Activated CD8-positive, alpha-beta memory T cell treated with anti-CD3 and anti-CD28 coated beads, Interleukin-2, amount 50 U/mL, for 24 hours (primary cell): Measurements from ENCODE around the gene UBE2D1.
A peak's percentile ranks its signal among the peaks of the same experiment; 100 is the strongest.

Experiments
- DNase-seq: peaks from one replicate; pipeline ENCODE4 v3.0.0-alpha.2; 2020; ENCODE audit errors: extremely low read depth

The UBE2D1 gene

DNA sequence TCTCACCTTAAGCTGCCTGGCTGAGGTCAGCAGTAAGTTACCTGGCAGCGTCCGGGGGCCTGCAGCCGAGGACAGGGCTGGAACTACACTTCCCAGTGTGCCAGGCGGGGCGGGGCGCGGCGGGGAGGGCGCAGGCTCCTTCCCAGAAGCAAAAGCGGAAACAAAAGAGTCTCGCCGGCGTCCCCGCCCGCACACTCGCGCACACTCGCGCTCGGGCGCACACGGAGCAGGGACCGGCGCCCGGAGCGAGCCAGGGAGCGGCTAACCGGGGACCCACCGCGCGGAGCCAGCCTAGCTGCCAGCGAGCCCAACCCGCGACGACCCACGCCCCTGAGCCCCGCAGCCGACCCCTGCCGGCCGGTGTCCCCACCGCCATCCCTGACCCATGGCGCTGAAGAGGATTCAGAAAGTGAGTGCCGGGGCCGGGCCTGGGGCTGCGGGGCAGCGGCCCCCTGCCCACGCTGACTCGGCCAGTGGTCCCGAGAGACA, at the start of gene UBE2D1:
UBE2D1 (plus strand) TSS at position 190 of the 489 bp plus-strand sequence; CDS start at position 386, 196 bp downstream.
- DNase-seq: peak; percentile 54

GRCh38 chr10:58291538-58292174, 43.1 kb upstream of the UBE2D1 start:
- DNase-seq: no peak

- no peak for DNase-seq
Measured at GRCh38 chr10:58293989-58294388, 40.8 kb upstream of the UBE2D1 start.

GRCh38 chr10:58299580-58299979, 35.2 kb upstream of the UBE2D1 start:
- DNase-seq: no peak

- no peak for DNase-seq
Measured at GRCh38 chr10:58300676-58301075, 34.1 kb upstream of the UBE2D1 start.

GRCh38 chr10:58302254-58302653, 32.6 kb upstream of the UBE2D1 start:
- DNase-seq: no peak

GRCh38 chr10:58304099-58304633, 30.6 kb upstream of the UBE2D1 start:
- DNase-seq: no peak

DNA sequence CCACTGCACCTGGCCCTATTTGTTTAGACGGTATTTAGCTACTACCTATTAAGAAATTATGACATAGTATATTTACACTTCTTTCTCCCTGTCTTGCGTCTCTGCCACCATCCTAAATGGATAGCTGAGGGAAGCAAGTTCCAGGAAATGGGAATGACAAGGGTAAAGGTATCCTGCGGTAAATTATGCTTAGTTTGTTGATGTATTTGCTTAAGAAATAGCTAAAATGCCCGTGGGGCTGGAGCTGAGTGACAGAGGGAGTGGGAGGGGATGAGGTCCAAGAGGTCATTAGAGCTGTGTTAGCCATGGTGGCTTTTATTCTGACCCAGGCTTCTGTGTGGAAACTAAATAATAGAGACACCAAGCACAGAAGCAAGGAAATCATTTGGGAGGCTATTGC, 29.0 kb upstream of the UBE2D1 start:
- DNase-seq: no peak

DNA sequence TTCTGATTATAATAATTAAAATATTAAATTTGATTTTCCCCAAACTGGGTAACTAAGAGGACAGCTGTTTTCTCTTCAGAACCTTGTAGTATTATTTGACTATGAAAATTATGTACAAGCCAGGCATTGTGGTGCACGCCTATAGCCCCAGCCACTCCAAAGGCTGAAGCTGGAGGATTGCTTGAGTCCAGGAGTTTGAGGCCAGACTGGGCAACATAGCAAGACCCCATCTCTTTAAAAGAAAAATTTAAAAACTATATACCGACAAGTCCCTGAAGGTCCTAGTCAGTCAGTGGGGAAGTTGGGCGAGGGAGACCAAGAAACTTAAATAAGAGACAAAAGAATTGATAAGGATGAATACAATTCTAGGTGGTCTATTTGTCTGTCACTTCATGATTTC, 27.1 kb upstream of the UBE2D1 start:
- no peak for DNase-seq

- no peak for DNase-seq
Measured at GRCh38 chr10:58311026-58311425, 23.8 kb upstream of the UBE2D1 start.

DNA sequence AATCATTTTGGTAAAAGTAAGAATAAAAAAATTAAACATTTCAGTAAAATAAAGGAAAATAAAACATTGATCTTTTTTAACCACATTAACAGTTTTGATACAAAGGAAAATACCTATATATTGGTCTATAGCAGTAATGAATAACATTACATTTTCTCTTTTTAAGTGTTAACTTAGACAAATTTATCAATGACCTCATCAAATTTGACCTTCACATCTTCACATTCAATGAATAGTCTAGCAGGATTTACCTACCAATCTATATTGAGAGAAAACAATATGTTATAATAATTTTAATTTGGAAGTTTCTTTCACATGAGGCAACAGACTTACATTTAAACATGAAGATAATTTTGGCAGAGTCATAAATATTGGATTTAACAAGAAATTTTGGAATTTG, 17.9 kb upstream of the UBE2D1 start:
- no peak for DNase-seq

GRCh38 chr10:58318346-58318745, 16.5 kb upstream of the UBE2D1 start:
- DNase-seq: no peak

DNA sequence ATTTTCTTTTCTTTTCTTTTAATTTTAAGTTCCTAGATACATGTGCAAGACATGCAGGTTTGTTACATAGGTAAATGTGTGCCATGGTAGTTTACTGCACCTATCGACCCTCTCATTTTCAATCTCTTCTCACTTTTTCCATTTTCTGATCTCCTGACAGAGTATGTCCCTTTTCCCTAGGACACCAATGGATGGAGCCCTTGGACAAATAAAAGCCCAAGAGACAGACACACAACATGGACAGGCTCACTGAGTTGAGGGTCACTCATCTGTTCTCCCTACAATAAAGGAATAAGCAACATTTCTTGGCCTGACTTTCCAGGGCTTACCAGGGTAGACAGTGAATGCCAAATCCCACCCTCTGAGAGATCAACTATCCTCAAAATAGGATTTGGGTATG, 15.2 kb upstream of the UBE2D1 start:
- DNase-seq: no peak

DNA sequence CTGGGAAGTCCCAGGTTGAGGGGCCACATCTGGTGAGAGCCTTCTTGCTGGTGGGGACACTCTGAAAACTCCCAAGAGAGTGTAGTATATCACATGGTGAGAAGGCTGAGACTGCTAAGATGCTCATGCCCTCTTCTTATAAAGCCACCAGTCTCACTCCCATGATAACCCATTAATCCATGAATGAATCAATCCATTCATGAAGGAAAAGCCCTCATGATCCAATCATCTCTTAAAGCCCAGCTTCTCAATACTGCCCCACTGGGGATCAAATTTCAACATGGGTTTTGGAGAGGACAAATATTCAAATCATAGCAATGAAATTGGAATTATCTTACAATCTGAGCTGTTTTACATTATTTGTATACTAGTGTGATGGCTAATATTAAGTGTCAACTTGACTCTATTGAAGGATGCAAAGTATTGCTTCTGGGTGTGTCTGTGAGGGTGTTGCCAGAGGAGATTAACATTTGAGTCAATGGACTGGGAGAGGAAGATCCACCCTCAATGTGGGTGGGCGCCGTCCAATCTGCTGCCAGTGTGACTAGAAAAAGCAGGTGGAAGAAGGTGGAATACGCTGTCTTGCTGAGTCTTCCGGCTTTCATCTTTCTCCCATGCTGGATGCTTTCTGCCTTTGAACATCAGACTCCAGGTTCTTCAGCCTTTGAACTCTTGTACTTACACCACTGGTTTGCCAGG, 14.3 kb upstream of the UBE2D1 start:
- DNase-seq: no peak

- no peak for DNase-seq
Measured at GRCh38 chr10:58322072-58322834, 12.6 kb upstream of the UBE2D1 start.

DNA sequence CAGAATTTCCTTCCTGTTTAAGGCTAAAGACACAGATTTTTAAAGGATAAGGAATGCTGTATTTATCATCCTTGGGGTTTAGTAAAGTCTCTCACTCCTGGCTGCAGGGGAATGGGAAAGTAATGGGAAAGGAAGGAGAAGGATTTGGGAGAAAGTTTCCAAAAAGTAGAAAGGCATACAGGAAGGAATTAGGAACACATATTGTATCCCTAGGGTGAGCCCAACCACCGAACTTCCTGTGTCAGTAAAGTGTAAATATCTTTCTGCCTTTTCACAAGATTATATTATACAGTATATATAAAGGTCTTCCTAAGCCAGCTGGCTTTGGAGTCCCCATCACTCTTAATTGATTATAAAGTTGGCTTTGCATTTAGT, 12.0 kb upstream of the UBE2D1 start:
- no peak for DNase-seq

- no peak for DNase-seq
Measured at GRCh38 chr10:58326967-58327381, 7.8 kb upstream of the UBE2D1 start.

DNA sequence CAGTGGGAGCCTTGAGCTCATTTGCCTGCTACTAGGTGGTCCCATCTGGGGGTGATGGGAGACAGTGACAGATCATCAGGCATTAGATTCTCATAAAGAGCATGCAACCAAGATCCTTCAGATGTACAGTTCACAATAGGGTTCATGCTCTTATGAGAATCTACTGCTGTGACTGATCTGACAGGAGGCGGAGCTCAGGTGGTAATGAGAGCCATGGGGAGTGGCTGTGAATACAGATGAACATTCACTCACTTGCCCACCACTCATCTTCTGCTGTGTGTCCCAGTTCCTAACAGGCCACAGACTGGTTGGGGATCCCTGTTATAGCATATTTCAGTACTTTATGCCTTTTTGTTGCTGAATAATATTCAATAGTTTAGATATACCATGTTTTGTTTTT, 6.6 kb upstream of the UBE2D1 start:
- no peak for DNase-seq

GRCh38 chr10:58330431-58330830, 4.4 kb upstream of the UBE2D1 start:
- no peak for DNase-seq

DNA sequence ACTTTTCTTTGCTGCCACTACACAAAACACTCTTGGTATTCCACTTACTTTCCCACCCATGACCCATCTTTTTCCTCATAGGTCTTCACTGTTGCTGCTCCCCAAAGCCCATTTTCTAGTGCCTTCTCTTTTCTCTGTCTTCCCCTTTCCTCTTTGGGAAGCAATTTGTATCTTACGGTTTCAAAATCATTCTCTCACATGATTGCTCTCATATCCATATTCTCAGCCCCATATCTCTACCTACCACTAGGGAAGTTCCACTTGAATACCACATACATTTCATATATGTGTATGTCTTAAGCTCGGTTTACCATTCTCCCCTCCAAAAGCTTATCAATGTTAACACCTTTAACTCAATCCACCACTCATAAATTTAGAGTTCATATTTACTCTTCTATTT, 3.2 kb upstream of the UBE2D1 start:
- DNase-seq: no peak

GRCh38 chr10:58335306-58336005, 650 bp downstream of the UBE2D1 start:
- DNase-seq: no peak

GRCh38 chr10:58336242-58336641, 1.4 kb downstream of the UBE2D1 start:
- no peak for DNase-seq
